Astrocyte (in vitro differentiated cells and primary cell): ENCODE results near the gene PMP22.
"Not testable (repeated sequence)": the region's sequence is repeated elsewhere in the genome, so short reads cannot be mapped to it uniquely, and the experiment has no call there.

ENCODE experiments used
- CTCF ChIP-seq: IDR thresholded peaks from 2 replicates; pipeline ENCODE4 v1.5.1; 2011; ENCODE audit warnings: low read depth, mild to moderate bottlenecking, inconsistent platforms, low read length, moderate library complexity; ENCODE audit not compliant: insufficient read depth
- EZH2 ChIP-seq: IDR thresholded peaks from 2 replicates; pipeline ENCODE4 v1.6.1; 2012; ENCODE audit warnings: mild to moderate bottlenecking, low read length, inconsistent platforms; ENCODE audit not compliant: insufficient read depth

GRCh38 chr17:15203062-15203461 lies 62.1 kb downstream of the PMP22 start:
- not testable (repeated sequence) for TF ChIP-seq EZH2, CTCF
